Measurements from ENCODE around the gene CBX4. TPM values are rescaled to one million over a fixed set of nuclear protein-coding genes. Genes with fewer than 3 reads are reported as not detected.

Gene CBX4
- total and polyA plus RNA-seq, 2 of the 13 experiments (the other 11 are each of a cell fraction or from before 2014, with no cell fraction given), result 25.8 to 50.8 TPM

- Histone ChIP-seq H3K4me2 (ENCODE audit: low read depth, low read length) (no peak overlapping the region), H3K9me3 (ENCODE audit: low read length) (no peaks in the 10 kb centered on the region), H3K9ac (ENCODE audit: insufficient read depth, low read depth, low read length) (no peak overlapping the region), H3K4me1 (ENCODE audit: insufficient read depth, low read length) (peaks cover 63% of the 10 kb centered on the region), H2AFZ (ENCODE audit: low read length) (no peak overlapping the region), H4K20me1 (ENCODE audit: insufficient read depth, low read length) (peaks cover 44% of the 10 kb centered on the region), H3K4me3 (replicated peaks in 1 of 3; ENCODE audit: insufficient read depth in 1 of 3, low read depth in 2 of 3, low read length in 3 of 3) (no peak overlapping the region), H3K27me3 (ENCODE audit: control insufficient read depth in 1 of 2, insufficient read depth in 2 of 2, low read length in 2 of 2) (no peaks in the 10 kb centered on the region; a peak in 2 of 5 replicates), H3K79me2 (ENCODE audit: insufficient read depth, low read length) (peaks cover 39% of the 10 kb centered on the region), H3K36me3 (replicated peaks in 1 of 2; ENCODE audit: control insufficient read depth in 1 of 2, insufficient read depth in 2 of 2, low read length in 2 of 2) (peaks cover 11 to 12% of the 10 kb centered on the region in 2 experiments), H3K27ac (ENCODE audit: extremely low read length, insufficient read depth, low read length) (peak overlapping the region; percentile 8)
- WGBS (ENCODE audit: low lambda C conversion rate), result 85% methylated on average over 11 of the region's 13 CpGs
- DNase-seq (ENCODE audit: low spot score) (no peak), FAIRE-seq (no peak), ATAC-seq (no peak)
- no TSS peak for BruUV-seq (replicated peaks)
- ChIA-PET POLR2A (interaction anchor here (0.9 to 11.1 kb wide), 9 partner anchors 10 to 154 kb away, joined by 3 to 274 read pairs (median 5); partner anchors contain the start of gene CBX8), CTCF (ENCODE audit: low intra/inter-chr PET ratio, low total read pairs) (interaction anchor here (0.6 to 2.1 kb wide), 6 partner anchors 24 to 94 kb away, joined by 3 to 12 read pairs (median 5); no protein-coding TSS in a partner anchor)
- intact Hi-C loops (cut with micrococcal nuclease; ENCODE audit: unreplicated experiment), result loop anchor here (5.0 to 10.0 kb wide), 3 partner anchors 38 to 91 kb away; partner anchors contain the start of gene CBX8
- in situ Hi-C loops (cut with HindIII; ENCODE audit: extremely low pct_ligation_motif_present, low pct_unique_long_range_greater_than_20kb), result loop anchor here (5.0 kb wide), 1 partner anchor 157 kb away; no protein-coding TSS in a partner anchor
- 0 out of 2 replicates have a peak, but pooled peaks have one; percentile 1 for TF ChIP-seq HNF1B (CRISPR knock-in tag; IDR thresholded peaks at IDR 0.05)
- no peak for TF ChIP-seq ZNF10 (CRISPR knock-in tag; IDR thresholded peaks at IDR 0.05; ENCODE audit: borderline replicate concordance, low read depth)
- no peak for TF ChIP-seq ZBTB39 (CRISPR knock-in tag; IDR thresholded peaks at IDR 0.05)
- no peak for TF ChIP-seq YEATS2 (CRISPR knock-in tag; IDR thresholded peaks at IDR 0.05; ENCODE audit: borderline replicate concordance)
- no peak for TF ChIP-seq EP300 (IDR thresholded peaks at IDR 0.05; ENCODE audit: low read depth in 2 of 2, low read length in 2 of 2)
- TF ChIP-seq EP300 (CRISPR knock-in tag; IDR thresholded peaks at IDR 0.05; ENCODE audit: borderline replicate concordance), result no peak
- no peak for TF ChIP-seq TRIM22 (IDR thresholded peaks at IDR 0.05)
- no peak for TF ChIP-seq PITX1 (CRISPR knock-in tag; IDR thresholded peaks at IDR 0.05)
- TF ChIP-seq HOXD1 (CRISPR knock-in tag; IDR thresholded peaks at IDR 0.05), result no peak
- no peak for TF ChIP-seq ZBTB49 (CRISPR knock-in tag; IDR thresholded peaks at IDR 0.05; ENCODE audit: borderline replicate concordance)
- no peak for TF ChIP-seq ZZZ3 (CRISPR knock-in tag; IDR thresholded peaks at IDR 0.05; ENCODE audit: borderline replicate concordance)
- TF ChIP-seq TGIF2 (CRISPR knock-in tag; IDR thresholded peaks at IDR 0.05), result no peak
- no peak for TF ChIP-seq TERF1 (CRISPR knock-in tag; IDR thresholded peaks at IDR 0.05)
- peak; percentile 92 for TF ChIP-seq ZNF740 (CRISPR knock-in tag; IDR thresholded peaks at IDR 0.05)
- TF ChIP-seq GABPB1 (CRISPR knock-in tag; IDR thresholded peaks at IDR 0.05), result peak; percentile 11; the same call in 1 of the 2 replicates
These were observed 3.8 kb downstream of the CBX4 start for GRCh38 chr17:79835470-79835899.
